Activated T-helper 1 cell treated with anti-CD3 and anti-CD28 coated beads, Interleukin-12 subunit alpha, Interleukin-12 subunit beta, Interleukin-2, Interleukin-4 antibody, amounts not matched to agents 30 ng/mL and 10 ng/mL and 1 ng/mL, durations not matched to agents 14 hours and 24 hours and 36 hours (primary cell): ENCODE results near the gene NFIA. TPM values are rescaled to one million over a fixed set of nuclear protein-coding genes. Genes with fewer than 3 reads are reported as not detected.
"Not testable (repeated sequence)": the region's sequence is repeated elsewhere in the genome, so short reads cannot be mapped to it uniquely, and the experiment has no call there.

Source experiments
- DNase-seq: peaks from one replicate; pipeline ENCODE4 v3.0.0; 2021; ENCODE audit warnings: low spot score
- H3K27ac Mint-ChIP-seq: one replicate; pipeline ENCODE4 v1.8.0; 2021; ENCODE audit warnings: mild to moderate bottlenecking, mixed read lengths
- H3K27me3 Mint-ChIP-seq: one replicate; pipeline ENCODE4 v1.8.0; 2022; ENCODE audit warnings: mild to moderate bottlenecking, moderate library complexity, mixed read lengths; ENCODE audit not compliant: insufficient read depth
- H3K36me3 Mint-ChIP-seq: one replicate; pipeline ENCODE4 v1.8.0; 2021; ENCODE audit warnings: low read depth, mixed read lengths
- H3K4me1 Mint-ChIP-seq: one replicate; pipeline ENCODE4 v1.8.0; 2021; ENCODE audit warnings: low read depth, mixed read lengths
- H3K4me3 Mint-ChIP-seq: one replicate; pipeline ENCODE4 v1.8.0; 2021; ENCODE audit warnings: mild to moderate bottlenecking, moderate library complexity, mixed read lengths
- H3K9me3 Mint-ChIP-seq: one replicate; pipeline ENCODE4 v1.8.0; 2021; ENCODE audit warnings: mixed read lengths
- intact Hi-C: fragments of 100-400 bp; cut with micrococcal nuclease; formaldehyde crosslinking; loops from one replicate; pipeline ENCODE4 v1.15.1; 2024
- total RNA-seq: library from RNA; stranded (reverse); gene quantifications from 2 replicates; pipeline ENCODE4 v1.2.3, GENCODE V29; 2022

NFIA gene
- total RNA-seq, 1 donor from 2014 or later = 0.41 TPM

- peaks cover 7% of the 10 kb centered on the region for H3K4me1 Mint-ChIP-seq
- no peak for DNase-seq
- no peak overlapping the region for H3K4me3 Mint-ChIP-seq
These were observed 193.9 kb downstream of the NFIA start for GRCh38 chr1:61276246-61276645.

GRCh38 chr1:61277121-61277690 is 194.8 kb downstream of the NFIA start:
- intact Hi-C loops = no loop called here
- Mint-ChIP-seq H3K36me3 (no peaks in the 10 kb centered on the region), H3K9me3 (no peaks in the 10 kb centered on the region), H3K27me3 (peaks cover 13% of the 10 kb centered on the region), H3K27ac (no peak overlapping the region), H3K4me3 (no peak overlapping the region), H3K4me1 (peaks cover 5% of the 10 kb centered on the region)
- no peak for DNase-seq

More at GRCh38 chr1:61276246-61276645, 193.9 kb downstream of the NFIA start:
- intact Hi-C loops = no loop called here
- H3K36me3 Mint-ChIP-seq = no peaks in the 10 kb centered on the region
- H3K27me3 Mint-ChIP-seq = peaks cover 13% of the 10 kb centered on the region
- no peaks in the 10 kb centered on the region for H3K9me3 Mint-ChIP-seq
- no peak overlapping the region for H3K27ac Mint-ChIP-seq

- H3K9me3 Mint-ChIP-seq, H3K4me3 Mint-ChIP-seq, H3K36me3 Mint-ChIP-seq, DNase-seq, intact Hi-C loops, H3K4me1 Mint-ChIP-seq, H3K27ac Mint-ChIP-seq: not testable (repeated sequence)
- H3K27me3 Mint-ChIP-seq = peaks cover 16% of the 10 kb centered on the region
These were observed 196.1 kb downstream of the NFIA start for GRCh38 chr1:61278503-61278902.

- no peak for DNase-seq
- Mint-ChIP-seq H3K27ac (no peak overlapping the region), H3K4me1 (peaks cover 5% of the 10 kb centered on the region), H3K27me3 (peaks cover 15% of the 10 kb centered on the region), H3K4me3 (no peak overlapping the region), H3K36me3 (no peaks in the 10 kb centered on the region), H3K9me3 (no peaks in the 10 kb centered on the region)
- intact Hi-C loops = no loop called here
These were observed 196.6 kb downstream of the NFIA start for GRCh38 chr1:61278966-61279365.

- Mint-ChIP-seq H3K4me3 (no peak overlapping the region), H3K27ac (no peak overlapping the region)
- intact Hi-C loops = no loop called here
These were observed 197.2 kb downstream of the NFIA start for GRCh38 chr1:61279570-61279969.

GRCh38 chr1:61280452-61280851 is 198.1 kb downstream of the NFIA start:
- Mint-ChIP-seq H3K4me3 (no peak overlapping the region), H3K4me1 (peaks cover 5% of the 10 kb centered on the region), H3K9me3 (no peaks in the 10 kb centered on the region)

More at GRCh38 chr1:61279570-61279969, 197.2 kb downstream of the NFIA start:
- DNase-seq = no peak
- Mint-ChIP-seq H3K27me3 (peaks cover 9% of the 10 kb centered on the region), H3K4me1 (peaks cover 5% of the 10 kb centered on the region), H3K9me3 (no peaks in the 10 kb centered on the region), H3K36me3 (no peaks in the 10 kb centered on the region)

GRCh38 chr1:61282387-61282786 is 200.0 kb downstream of the NFIA start:
- Mint-ChIP-seq H3K36me3 (no peaks in the 10 kb centered on the region), H3K27ac (no peak overlapping the region), H3K4me1 (peaks cover 5% of the 10 kb centered on the region), H3K9me3 (no peaks in the 10 kb centered on the region), H3K4me3 (no peak overlapping the region), H3K27me3 (peaks cover 7% of the 10 kb centered on the region)
- intact Hi-C loops = loop anchor here (10.0 kb wide), 1 partner anchor 172 kb away; no protein-coding TSS in a partner anchor
- no peak for DNase-seq

More at GRCh38 chr1:61280452-61280851, 198.1 kb downstream of the NFIA start:
- intact Hi-C loops = loop anchor here (10.0 kb wide), 1 partner anchor 174 kb away; no protein-coding TSS in a partner anchor
- peaks cover 7% of the 10 kb centered on the region for H3K27me3 Mint-ChIP-seq
- no peak for DNase-seq
- H3K36me3 Mint-ChIP-seq = no peaks in the 10 kb centered on the region
- no peak overlapping the region for H3K27ac Mint-ChIP-seq

GRCh38 chr1:61284248-61284854 is 202.0 kb downstream of the NFIA start:
- Mint-ChIP-seq H3K27ac (no peak overlapping the region), H3K36me3 (no peaks in the 10 kb centered on the region), H3K9me3 (no peaks in the 10 kb centered on the region), H3K4me1 (peaks cover 5% of the 10 kb centered on the region), H3K27me3 (peaks cover 14% of the 10 kb centered on the region), H3K4me3 (no peak overlapping the region)
- intact Hi-C loops = loop anchor here (10.0 kb wide), 1 partner anchor 170 kb away; no protein-coding TSS in a partner anchor
- no peak for DNase-seq

- Mint-ChIP-seq H3K9me3 (no peaks in the 10 kb centered on the region), H3K27me3 (peaks cover 13% of the 10 kb centered on the region), H3K4me1 (peaks cover 3% of the 10 kb centered on the region), H3K36me3 (no peaks in the 10 kb centered on the region), H3K27ac (no peak overlapping the region), H3K4me3 (no peak overlapping the region)
- no peak for DNase-seq
- intact Hi-C loops = loop anchor here (10.0 kb wide), 1 partner anchor 170 kb away; no protein-coding TSS in a partner anchor
These were observed 202.6 kb downstream of the NFIA start for GRCh38 chr1:61284936-61285335.

- intact Hi-C loops = loop anchor here (10.0 kb wide), 1 partner anchor 169 kb away; no protein-coding TSS in a partner anchor
- no peak overlapping the region for H3K4me3 Mint-ChIP-seq
- H3K9me3 Mint-ChIP-seq = no peaks in the 10 kb centered on the region
- peaks cover 14% of the 10 kb centered on the region for H3K27me3 Mint-ChIP-seq
- H3K4me1 Mint-ChIP-seq = no peaks in the 10 kb centered on the region
- H3K36me3 Mint-ChIP-seq = no peaks in the 10 kb centered on the region
- DNase-seq = no peak
- no peak overlapping the region for H3K27ac Mint-ChIP-seq
These were observed 203.1 kb downstream of the NFIA start for GRCh38 chr1:61285371-61285885.

GRCh38 chr1:61287014-61287413 is 204.7 kb downstream of the NFIA start:
- intact Hi-C loops = loop anchor here (10.0 kb wide), 1 partner anchor 168 kb away; no protein-coding TSS in a partner anchor
- Mint-ChIP-seq H3K4me1 (no peaks in the 10 kb centered on the region), H3K9me3 (no peaks in the 10 kb centered on the region), H3K27ac (no peak overlapping the region), H3K36me3 (no peaks in the 10 kb centered on the region), H3K27me3 (peaks cover 21% of the 10 kb centered on the region), H3K4me3 (no peak overlapping the region)
- DNase-seq = no peak

GRCh38 chr1:61287734-61288133 is 205.4 kb downstream of the NFIA start:
- H3K27me3 Mint-ChIP-seq = peaks cover 17% of the 10 kb centered on the region
- no peaks in the 10 kb centered on the region for H3K4me1 Mint-ChIP-seq
- DNase-seq = no peak
- no peaks in the 10 kb centered on the region for H3K9me3 Mint-ChIP-seq
- no peak overlapping the region for H3K4me3 Mint-ChIP-seq
- no peaks in the 10 kb centered on the region for H3K36me3 Mint-ChIP-seq
- H3K27ac Mint-ChIP-seq = no peak overlapping the region
- intact Hi-C loops = loop anchor here (10.0 kb wide), 1 partner anchor 167 kb away; no protein-coding TSS in a partner anchor
